Urinary bladder (tissue), 4 donors: ENCODE data around the gene AKT2. TPM values are rescaled to one million over a fixed set of nuclear protein-coding genes. Genes with fewer than 3 reads are reported as not detected.

Experiments
- DNase-seq: peaks from one replicate; pipeline ENCODE4 v3.0.0-alpha.2; 2015; ENCODE audit errors: extremely low spot score
- H3K27ac ChIP-seq: one replicate; pipeline ENCODE4 v1.5.1; 2013; ENCODE audit warnings: low read depth, mild to moderate bottlenecking, moderate library complexity
- H3K36me3 ChIP-seq: one replicate; pipeline ENCODE4 v1.6.1; 2013; ENCODE audit warnings: mild to moderate bottlenecking, moderate library complexity; ENCODE audit not compliant: insufficient read depth
- H3K4me1 ChIP-seq: one replicate; pipeline ENCODE4 v1.6.1; 2013; ENCODE audit warnings: mild to moderate bottlenecking, moderate library complexity; ENCODE audit not compliant: insufficient read depth
- H3K4me3 ChIP-seq: one replicate; pipeline ENCODE4 v1.5.1; 2013; ENCODE audit warnings: low read depth, low read length
- WGBS: extraction: QIAGEN DNeasy Blood & Tissue Kit; methylation state at CpG from one replicate; pipeline ENCODE4 v1.1.7; 2013; 5-methylcytosine and 5-hydroxymethylcytosine counted together
- polyA plus RNA-seq: library from polyadenylated mRNA; stranded (reverse); fragments of 200-250 nt; gene quantifications from one replicate; pipeline ENCODE4 v1.2.3, GENCODE V29; 2013
- total RNA-seq: library from RNA; depleted of rRNA; stranded (reverse); fragments of >200 nt; gene quantifications from one replicate; pipeline ENCODE4 v1.2.3, GENCODE V29; 2014
- donor health status: healthy with polysubstance abuse.
- donor health status: healthy.

The AKT2 gene
- total and polyA plus RNA-seq, 2 donors, result 90.1 to 98.9 TPM

- Histone ChIP-seq H3K4me1 (no peaks in the 10 kb centered on the region), H3K4me3 (no peak overlapping the region), H3K36me3 (no peaks in the 10 kb centered on the region), H3K27ac (no peak overlapping the region)
- WGBS, result 8% methylated on average over 54 of the region's 54 CpGs
- no peak for DNase-seq
Measured at GRCh38 chr19:40217027-40217810, 67.9 kb downstream of the AKT2 start.

- Histone ChIP-seq H3K4me3 (no peak overlapping the region), H3K36me3 (no peaks in the 10 kb centered on the region), H3K4me1 (no peaks in the 10 kb centered on the region), H3K27ac (no peak overlapping the region)
- WGBS, result 36% methylated on average over 9 of the region's 9 CpGs
- DNase-seq, result no peak
Measured at GRCh38 chr19:40216777-40217026, 68.4 kb downstream of the AKT2 start.

DNA sequence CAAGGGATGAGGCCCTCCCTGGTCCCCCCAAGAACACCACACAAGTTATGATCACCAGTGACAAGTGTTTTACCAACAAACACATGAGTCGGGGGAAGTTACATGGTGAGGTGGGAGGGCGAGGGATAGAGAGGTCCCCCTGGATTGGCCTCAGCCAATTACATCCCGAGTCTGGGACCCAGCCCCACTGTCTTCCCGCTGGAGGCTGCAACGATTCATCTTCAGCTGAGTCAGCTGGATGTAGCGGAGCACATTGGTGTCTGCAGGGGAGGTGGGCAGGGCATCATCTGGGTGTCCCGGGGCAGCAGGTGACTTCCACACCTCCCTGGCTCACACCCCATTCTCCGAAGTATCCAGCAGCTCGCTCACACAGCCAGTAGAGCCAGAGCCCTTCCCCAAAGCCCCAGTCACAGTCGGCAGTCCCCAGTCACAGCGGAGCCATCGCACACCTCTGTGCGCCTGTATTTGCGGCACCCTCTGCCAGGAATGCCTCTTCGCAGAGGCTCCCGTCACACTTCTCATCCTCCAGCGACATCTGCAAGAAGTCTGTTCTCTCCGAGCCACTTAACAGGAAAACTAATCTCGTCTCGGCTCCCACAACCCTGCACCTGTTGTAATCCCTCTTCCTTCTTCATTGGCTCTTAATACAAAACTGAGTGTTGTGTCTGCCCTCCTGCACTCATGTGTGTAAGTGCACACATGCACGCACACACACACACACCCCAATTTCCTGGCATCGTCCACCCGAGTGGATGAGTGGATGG is 69.0 kb downstream of the AKT2 start:
- no peak overlapping the region for H3K27ac ChIP-seq
- 47% methylated on average over 23 of the region's 23 CpGs for WGBS
- DNase-seq, result no peak
- H3K4me3 ChIP-seq, result no peak overlapping the region
- H3K36me3 ChIP-seq, result no peaks in the 10 kb centered on the region
- no peaks in the 10 kb centered on the region for H3K4me1 ChIP-seq

DNA sequence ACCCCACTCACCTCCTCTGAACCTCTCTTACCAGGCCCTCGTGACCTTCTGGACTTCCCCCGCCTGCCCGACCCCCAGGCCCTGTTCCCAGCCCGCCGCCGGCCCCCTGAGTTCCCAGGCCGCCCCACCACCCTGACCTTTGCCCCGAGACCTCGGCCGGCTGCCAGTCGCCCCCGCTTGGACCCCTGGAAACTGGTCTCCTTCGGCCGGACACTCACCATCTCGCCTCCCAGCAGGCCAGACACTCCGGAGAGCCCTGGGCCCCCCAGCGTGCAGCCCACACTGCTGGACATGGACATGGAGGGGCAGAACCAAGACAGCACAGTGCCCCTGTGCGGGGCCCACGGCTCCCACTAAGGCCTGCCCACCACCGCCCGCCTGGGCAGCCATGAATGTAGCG is 70.2 kb downstream of the AKT2 start:
- Histone ChIP-seq H3K36me3 (no peaks in the 10 kb centered on the region), H3K4me3 (no peak overlapping the region), H3K27ac (no peak overlapping the region), H3K4me1 (no peaks in the 10 kb centered on the region)
- DNase-seq, result no peak
- WGBS, result 91% methylated on average over 22 of the region's 22 CpGs

- DNase-seq, result no peak
- Histone ChIP-seq H3K4me1 (no peaks in the 10 kb centered on the region), H3K4me3 (no peak overlapping the region), H3K27ac (no peak overlapping the region), H3K36me3 (no peaks in the 10 kb centered on the region)
- WGBS, result 92% methylated on average over 50 of the region's 50 CpGs
Measured at GRCh38 chr19:40213882-40214570, 71.1 kb downstream of the AKT2 start.

DNA sequence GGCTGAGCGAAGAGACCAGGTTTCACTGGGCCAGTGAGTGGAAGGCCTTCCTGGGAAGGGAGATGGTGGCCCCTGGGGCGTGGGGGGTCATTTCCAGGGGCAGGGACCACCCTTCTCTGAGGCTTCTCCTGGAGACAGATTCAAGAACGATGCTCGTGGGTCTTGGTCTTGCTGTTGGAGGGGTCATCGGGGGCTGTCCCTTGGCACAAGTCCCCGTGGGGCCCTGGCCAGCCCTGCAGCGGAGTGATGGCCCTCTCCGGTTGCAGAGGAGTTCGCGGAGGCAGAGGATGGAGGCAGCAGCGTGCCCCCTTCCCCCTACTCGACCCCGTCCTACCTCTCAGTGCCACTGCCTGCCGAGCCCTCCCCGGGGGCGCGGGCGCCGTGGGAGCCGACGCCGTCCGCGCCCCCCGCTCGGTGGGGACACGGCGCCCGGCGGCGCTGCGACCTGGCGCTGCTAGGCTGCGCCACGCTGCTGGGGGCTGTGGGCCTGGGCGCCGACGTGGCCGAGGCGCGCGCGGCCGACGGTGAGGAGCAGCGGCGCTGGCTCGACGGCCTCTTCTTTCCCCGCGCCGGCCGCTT is 71.8 kb downstream of the AKT2 start:
- WGBS, result 90% methylated on average over 53 of the region's 53 CpGs
- Histone ChIP-seq H3K4me3 (no peak overlapping the region), H3K27ac (no peak overlapping the region), H3K36me3 (no peaks in the 10 kb centered on the region), H3K4me1 (no peaks in the 10 kb centered on the region)
- no peak for DNase-seq

DNA sequence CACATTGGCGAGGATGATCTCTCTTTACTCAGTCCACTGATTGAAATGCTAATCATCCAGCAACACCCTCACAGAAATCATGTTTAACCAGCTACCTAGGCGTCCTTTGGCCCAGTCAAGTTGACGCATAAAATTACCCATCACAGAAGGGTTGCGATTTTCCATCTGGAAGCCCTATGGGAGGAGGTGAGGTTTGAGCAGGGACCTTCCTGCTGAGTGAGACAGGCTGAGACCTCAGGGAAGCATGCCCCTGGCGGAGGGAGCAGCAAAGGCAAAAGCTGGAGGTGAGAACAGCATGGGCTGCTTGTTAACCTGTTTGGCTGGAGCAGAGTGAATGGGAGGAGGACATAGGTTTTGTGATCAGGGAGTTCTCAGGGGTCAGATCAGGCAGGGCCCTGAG is 74.3 kb downstream of the AKT2 start:
- H3K4me3 ChIP-seq, result no peak overlapping the region
- DNase-seq, result no peak
- no peak overlapping the region for H3K27ac ChIP-seq
- 88% methylated on average over 5 of the region's 5 CpGs for WGBS
- no peaks in the 10 kb centered on the region for H3K36me3 ChIP-seq
- H3K4me1 ChIP-seq, result no peaks in the 10 kb centered on the region

- H3K4me3 ChIP-seq, result no peak overlapping the region
- no peaks in the 10 kb centered on the region for H3K36me3 ChIP-seq
- no peaks in the 10 kb centered on the region for H3K4me1 ChIP-seq
- WGBS, result 96% methylated on average over 5 of the region's 5 CpGs
- H3K27ac ChIP-seq, result no peak overlapping the region
- no peak for DNase-seq
Measured at GRCh38 chr19:40208602-40209001, 76.5 kb downstream of the AKT2 start.

DNA sequence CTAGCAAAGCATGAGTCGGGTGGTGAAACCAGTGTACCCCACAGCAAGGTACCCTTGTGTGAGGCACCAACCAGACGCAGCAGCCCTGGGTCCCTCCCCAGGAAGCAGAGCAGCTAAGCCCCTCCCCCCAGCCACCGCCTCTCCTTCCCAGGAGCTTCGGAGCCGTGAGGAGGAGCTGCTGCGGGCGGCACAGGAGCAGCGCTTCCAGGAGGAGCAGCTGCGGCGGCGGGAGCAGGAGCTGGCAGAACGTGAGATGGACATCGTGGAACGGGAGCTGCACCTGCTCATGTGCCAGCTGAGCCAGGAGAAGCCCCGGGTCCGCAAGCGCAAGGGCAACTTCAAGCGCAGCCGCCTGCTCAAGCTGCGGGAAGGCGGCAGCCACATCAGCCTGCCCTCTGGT is 79.4 kb downstream of the AKT2 start:
- no peaks in the 10 kb centered on the region for H3K4me1 ChIP-seq
- H3K4me3 ChIP-seq, result no peak overlapping the region
- no peak overlapping the region for H3K27ac ChIP-seq
- no peak for DNase-seq
- H3K36me3 ChIP-seq, result no peaks in the 10 kb centered on the region
- 98% methylated on average over 21 of the region's 21 CpGs for WGBS

DNA sequence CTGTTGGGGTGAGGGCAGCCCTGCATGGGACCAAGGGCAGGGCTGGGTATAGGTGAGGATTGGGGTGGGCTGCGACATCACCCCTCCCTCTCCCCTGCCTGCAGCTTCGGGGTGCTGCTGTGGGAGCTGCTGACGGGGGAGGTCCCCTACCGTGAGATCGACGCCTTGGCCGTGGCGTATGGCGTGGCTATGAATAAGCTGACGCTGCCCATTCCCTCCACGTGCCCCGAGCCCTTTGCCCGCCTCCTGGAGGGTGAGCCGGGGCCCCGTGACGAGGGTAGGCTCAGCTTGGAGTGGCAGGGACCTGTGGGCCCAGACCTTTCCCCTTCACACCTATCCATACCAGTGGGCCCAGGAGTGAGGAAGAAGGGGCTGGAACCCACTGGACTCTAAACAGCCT is 80.8 kb downstream of the AKT2 start:
- Histone ChIP-seq H3K4me3 (no peak overlapping the region), H3K27ac (no peak overlapping the region), H3K4me1 (no peaks in the 10 kb centered on the region), H3K36me3 (no peaks in the 10 kb centered on the region)
- WGBS, result 95% methylated on average over 16 of the region's 16 CpGs
- no peak for DNase-seq

DNA sequence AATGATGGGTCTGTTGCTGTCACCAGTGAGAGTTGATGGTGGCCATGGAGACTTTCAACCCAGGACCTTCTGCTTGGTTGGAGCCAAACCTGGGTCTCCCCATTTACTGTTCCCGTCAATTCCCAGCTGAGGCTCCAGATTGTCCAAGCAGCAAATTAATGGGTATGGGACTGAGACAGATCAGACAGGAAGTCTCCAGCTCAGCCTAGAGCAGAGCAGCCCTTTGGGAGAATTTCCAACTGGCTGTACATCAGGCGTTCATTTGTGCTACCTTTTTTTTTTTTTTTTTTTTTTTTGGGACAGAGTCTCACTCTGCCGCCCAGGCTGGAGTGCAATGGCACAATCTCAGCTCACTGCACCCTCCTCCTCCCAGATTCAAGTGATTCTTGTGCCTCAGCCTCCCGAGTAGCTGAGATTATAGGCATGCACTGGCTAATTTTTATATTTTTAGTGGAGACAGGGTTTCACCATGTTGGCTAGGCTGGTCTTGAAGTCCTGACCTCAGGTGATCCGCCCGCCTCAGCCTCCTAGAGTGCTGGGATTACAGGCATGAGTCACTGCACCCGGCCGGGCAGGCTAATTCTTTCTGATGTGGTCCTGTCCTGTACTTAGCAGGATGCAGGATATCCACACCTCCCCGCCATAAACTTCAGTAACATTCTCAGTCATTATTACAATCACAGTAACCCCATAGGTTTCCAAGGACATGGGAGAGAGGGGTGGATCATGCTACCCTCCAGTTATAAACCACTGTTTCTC is 84.6 kb downstream of the AKT2 start:
- no peaks in the 10 kb centered on the region for H3K4me1 ChIP-seq
- no peak for DNase-seq
- no peak overlapping the region for H3K27ac ChIP-seq
- H3K4me3 ChIP-seq, result no peak overlapping the region
- WGBS, result 75% methylated on average over 9 of the region's 9 CpGs
- H3K36me3 ChIP-seq, result no peaks in the 10 kb centered on the region

GRCh38 chr19:40198272-40198990 is 86.7 kb downstream of the AKT2 start:
- Histone ChIP-seq H3K27ac (no peak overlapping the region), H3K4me1 (no peaks in the 10 kb centered on the region), H3K4me3 (no peak overlapping the region), H3K36me3 (no peaks in the 10 kb centered on the region)
- 97% methylated on average over 29 of the region's 29 CpGs for WGBS
- no peak for DNase-seq

DNA sequence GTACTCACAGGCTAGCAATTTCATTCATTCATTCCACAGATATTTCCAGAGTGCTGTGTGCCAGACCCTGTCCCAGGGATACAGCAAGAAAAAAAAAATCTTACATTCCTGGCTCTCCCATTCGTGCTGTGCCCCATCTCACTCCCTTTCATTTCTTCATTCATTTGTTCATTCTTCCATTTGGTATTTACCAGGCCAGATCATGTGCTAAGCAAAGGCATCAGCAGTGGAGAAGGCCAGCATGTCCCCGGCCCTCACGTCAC is 91.6 kb downstream of the AKT2 start:
- no peak overlapping the region for H3K27ac ChIP-seq
- no peak overlapping the region for H3K4me3 ChIP-seq
- no peak for DNase-seq
- no peaks in the 10 kb centered on the region for H3K4me1 ChIP-seq
- WGBS, result 73% methylated on average over 3 of the region's 3 CpGs
- no peaks in the 10 kb centered on the region for H3K36me3 ChIP-seq
